Astrocyte (in vitro differentiated cells and primary cell): ENCODE data around the gene FKBP11.

Source experiments
- EZH2 ChIP-seq: IDR thresholded peaks from 2 replicates; pipeline ENCODE4 v1.6.1; 2012; ENCODE audit warnings: mild to moderate bottlenecking, low read length, inconsistent platforms; ENCODE audit not compliant: insufficient read depth
- TF ChIP-seq, protein P1 (sequence below): IDR thresholded peaks from 2 replicates; pipeline ENCODE4 v1.5.1; 2011; ENCODE audit warnings: low read depth, mild to moderate bottlenecking, inconsistent platforms, low read length, moderate library complexity; ENCODE audit not compliant: insufficient read depth

DNA sequence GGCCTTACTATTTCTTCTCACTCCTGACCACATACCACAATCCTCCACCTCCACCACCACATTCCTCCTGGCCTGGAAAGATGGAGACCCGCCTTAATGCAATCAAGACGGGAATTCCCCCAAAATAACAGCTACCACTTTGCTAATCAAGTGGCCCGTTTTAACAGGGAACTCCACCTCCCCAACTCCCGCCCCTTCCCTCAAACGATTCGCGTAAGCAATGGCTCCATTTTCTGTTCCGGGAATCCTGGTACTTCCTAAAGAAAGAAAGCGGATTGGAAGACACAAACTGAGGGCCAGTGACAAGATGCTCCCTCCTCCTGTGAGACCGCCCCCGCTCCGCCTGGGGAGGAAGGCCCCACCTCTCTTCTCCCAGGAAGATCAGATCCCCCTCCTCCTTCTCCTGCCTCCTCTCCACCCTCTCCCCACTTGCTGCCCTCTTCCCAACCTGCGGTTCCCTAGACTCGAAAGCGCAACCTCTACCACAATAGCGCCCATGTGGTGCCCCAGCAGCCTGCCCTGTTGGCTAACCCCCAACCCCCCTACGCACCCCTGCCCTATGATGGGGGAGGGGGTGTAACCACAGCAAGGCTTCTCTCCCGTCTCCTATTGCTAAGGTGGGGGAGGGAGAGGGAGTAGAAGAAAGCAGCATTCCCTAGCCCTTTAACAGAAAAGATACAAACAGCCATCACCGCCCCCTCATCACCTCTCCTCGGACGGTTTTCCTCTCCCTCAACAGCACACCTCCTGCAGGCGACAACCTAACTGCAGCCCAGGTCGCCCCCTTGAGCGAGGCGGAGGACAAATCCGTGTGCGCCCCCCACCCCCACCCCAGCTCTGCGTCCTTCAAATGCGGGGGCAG is 31.2 kb upstream of the FKBP11 start:
- TF ChIP-seq, protein P1, sequence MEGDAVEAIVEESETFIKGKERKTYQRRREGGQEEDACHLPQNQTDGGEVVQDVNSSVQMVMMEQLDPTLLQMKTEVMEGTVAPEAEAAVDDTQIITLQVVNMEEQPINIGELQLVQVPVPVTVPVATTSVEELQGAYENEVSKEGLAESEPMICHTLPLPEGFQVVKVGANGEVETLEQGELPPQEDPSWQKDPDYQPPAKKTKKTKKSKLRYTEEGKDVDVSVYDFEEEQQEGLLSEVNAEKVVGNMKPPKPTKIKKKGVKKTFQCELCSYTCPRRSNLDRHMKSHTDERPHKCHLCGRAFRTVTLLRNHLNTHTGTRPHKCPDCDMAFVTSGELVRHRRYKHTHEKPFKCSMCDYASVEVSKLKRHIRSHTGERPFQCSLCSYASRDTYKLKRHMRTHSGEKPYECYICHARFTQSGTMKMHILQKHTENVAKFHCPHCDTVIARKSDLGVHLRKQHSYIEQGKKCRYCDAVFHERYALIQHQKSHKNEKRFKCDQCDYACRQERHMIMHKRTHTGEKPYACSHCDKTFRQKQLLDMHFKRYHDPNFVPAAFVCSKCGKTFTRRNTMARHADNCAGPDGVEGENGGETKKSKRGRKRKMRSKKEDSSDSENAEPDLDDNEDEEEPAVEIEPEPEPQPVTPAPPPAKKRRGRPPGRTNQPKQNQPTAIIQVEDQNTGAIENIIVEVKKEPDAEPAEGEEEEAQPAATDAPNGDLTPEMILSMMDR = no peak
- no peak for TF ChIP-seq EZH2
